ENCODE data around the gene IPO13. TPM values are rescaled to one million over a fixed set of nuclear protein-coding genes. Genes with fewer than 3 reads are reported as not detected.
A peak's percentile ranks its signal among the peaks of the same experiment; 100 is the strongest.

Gene IPO13
- total RNA-seq, 2 donors from 2014 or later: 25.9 to 28.1 TPM

DNA sequence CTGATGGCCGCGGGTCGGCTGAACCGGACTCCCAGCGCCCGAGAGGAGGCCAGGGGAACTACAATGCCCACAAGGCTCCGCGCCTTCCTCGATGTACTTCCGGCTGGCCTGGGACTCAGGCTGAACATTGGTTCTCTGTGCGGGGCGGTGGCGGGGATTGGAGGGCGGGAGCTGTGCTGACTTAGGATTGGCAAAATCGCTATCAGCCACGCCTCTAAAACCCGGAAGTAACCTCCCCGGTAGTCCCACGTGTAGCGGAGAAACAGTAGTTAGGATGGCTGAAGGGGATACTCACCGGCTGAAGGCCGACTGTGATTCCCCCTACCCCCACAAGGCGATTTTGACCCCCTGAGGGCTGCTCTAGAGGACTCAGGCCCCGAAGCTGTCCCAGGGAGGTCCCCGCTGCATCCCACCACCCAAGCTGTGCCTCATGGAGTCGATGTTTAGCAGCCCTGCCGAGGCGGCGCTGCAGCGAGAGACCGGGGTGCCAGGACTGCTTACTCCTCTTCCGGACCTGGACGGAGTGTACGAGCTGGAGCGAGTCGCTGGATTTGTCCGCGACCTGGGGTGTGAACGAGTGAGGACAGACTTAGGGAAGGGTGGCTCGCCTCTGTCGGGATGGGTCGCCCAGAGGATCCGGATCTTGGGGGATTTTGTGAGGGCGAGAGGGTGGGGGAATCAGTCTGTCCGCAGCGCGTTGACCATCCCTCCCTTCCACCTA lies 23.2 kb downstream of the IPO13 start, which contains the start of gene DPH2:
TSS of gene DPH2 (plus strand) at position 265 of the 721 bp plus-strand sequence. CDS start at position 431, 166 bp downstream.
- Histone ChIP-seq H3K27me3 (no peaks in the 10 kb centered on the region), H3K9me3 (no peaks in the 10 kb centered on the region), H3K36me3 (peaks cover 6% of the 10 kb centered on the region), H3K4me1 (peaks cover 0 to 26% of the 10 kb centered on the region in 2 donors), H3K27ac (peak within 1 kb of the TSS in 1 of 2 donors; percentile 15), H3K4me3 (peak within 1 kb of the TSS; percentile 69 to 86)
- DNase-seq (ENCODE audit: low spot score): peak; percentile 98
- TF ChIP-seq, protein P1, sequence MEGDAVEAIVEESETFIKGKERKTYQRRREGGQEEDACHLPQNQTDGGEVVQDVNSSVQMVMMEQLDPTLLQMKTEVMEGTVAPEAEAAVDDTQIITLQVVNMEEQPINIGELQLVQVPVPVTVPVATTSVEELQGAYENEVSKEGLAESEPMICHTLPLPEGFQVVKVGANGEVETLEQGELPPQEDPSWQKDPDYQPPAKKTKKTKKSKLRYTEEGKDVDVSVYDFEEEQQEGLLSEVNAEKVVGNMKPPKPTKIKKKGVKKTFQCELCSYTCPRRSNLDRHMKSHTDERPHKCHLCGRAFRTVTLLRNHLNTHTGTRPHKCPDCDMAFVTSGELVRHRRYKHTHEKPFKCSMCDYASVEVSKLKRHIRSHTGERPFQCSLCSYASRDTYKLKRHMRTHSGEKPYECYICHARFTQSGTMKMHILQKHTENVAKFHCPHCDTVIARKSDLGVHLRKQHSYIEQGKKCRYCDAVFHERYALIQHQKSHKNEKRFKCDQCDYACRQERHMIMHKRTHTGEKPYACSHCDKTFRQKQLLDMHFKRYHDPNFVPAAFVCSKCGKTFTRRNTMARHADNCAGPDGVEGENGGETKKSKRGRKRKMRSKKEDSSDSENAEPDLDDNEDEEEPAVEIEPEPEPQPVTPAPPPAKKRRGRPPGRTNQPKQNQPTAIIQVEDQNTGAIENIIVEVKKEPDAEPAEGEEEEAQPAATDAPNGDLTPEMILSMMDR (IDR thresholded peaks at IDR 0.05): peak in 1 of 2 donors; percentile 40

DNA sequence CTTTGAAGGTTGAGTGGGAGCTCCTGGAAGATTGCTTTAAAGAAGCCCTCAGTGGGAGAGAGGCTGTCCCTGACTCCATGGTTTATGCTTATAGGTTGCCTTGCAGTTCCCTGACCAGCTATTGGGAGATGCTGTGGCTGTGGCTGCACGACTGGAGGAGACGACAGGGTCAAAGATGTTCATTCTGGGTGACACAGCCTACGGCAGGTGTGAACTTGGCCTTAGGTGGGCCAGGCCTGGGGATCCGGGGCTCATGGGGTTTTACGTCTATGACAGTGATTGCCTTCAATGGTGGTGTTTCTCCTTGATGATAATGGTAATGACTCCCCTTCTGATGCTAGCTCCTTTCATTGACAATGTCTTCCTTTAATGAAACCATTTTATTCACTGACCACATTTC lies 23.8 kb downstream of the IPO13 start:
- TF ChIP-seq, protein P1 (IDR thresholded peaks at IDR 0.05): no peak
- peak overlapping the region; percentile 69 to 86 for H3K4me3 ChIP-seq
- no peak overlapping the region for H3K27ac ChIP-seq

DNA sequence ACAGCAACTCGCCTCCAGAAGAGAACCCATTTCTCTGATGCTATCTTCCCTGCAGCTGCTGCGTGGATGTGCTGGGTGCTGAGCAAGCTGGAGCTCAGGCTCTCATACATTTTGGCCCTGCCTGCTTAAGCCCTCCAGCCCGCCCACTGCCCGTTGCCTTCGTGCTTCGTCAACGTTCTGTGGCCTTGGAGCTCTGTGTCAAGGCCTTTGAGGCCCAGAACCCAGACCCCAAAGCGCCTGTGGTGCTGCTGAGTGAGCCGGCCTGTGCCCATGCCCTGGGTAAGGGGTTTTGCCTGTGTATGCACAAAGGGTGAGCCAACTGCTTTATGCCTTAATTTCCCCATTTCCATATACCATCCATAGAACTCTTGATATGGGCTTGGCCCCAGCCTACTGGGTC lies 24.2 kb downstream of the IPO13 start:
- H3K4me3 ChIP-seq: peak overlapping the region in 1 of 2 donors; percentile 69
- H3K27ac ChIP-seq: no peak overlapping the region
- H3K36me3 ChIP-seq: peaks cover 6% of the 10 kb centered on the region
- H3K27me3 ChIP-seq: no peaks in the 10 kb centered on the region
- DNase-seq (ENCODE audit: low spot score): no peak
- H3K9me3 ChIP-seq: no peaks in the 10 kb centered on the region
- TF ChIP-seq, protein P1 (IDR thresholded peaks at IDR 0.05): no peak
- peaks cover under 1 to 31% of the 10 kb centered on the region in 2 donors for H3K4me1 ChIP-seq

More for the DNA sequence above, 23.8 kb downstream of the IPO13 start:
- DNase-seq (ENCODE audit: low spot score): no peak
- Histone ChIP-seq H3K36me3 (peaks cover 6% of the 10 kb centered on the region), H3K27me3 (no peaks in the 10 kb centered on the region), H3K9me3 (no peaks in the 10 kb centered on the region), H3K4me1 (peaks cover 0 to 27% of the 10 kb centered on the region in 2 donors)

DNA sequence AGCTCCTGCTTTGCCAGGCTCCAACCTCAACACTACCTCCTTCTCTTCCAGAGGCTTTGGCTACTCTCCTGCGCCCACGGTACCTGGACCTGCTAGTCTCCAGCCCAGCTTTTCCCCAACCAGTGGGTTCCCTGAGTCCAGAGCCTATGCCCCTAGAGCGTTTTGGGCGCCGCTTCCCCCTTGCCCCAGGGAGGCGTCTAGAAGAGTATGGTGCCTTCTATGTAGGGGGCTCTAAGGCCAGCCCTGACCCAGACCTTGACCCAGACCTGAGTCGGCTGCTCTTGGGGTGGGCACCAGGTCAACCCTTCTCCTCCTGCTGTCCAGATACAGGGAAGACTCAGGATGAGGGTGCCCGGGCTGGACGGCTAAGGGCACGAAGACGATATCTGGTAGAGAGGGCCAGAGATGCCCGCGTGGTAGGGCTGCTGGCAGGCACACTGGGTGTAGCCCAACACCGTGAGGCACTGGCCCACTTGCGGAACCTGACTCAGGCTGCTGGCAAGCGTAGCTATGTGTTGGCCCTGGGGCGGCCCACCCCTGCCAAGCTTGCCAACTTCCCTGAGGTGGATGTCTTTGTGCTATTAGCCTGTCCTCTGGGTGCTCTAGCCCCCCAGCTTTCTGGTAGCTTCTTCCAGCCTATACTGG lies 24.7 kb downstream of the IPO13 start:
- peaks cover 10% of the 10 kb centered on the region for H3K36me3 ChIP-seq
- no peak overlapping the region for H3K4me3 ChIP-seq
- no peak for DNase-seq (ENCODE audit: low spot score)
- no peak overlapping the region for H3K27ac ChIP-seq
- no peaks in the 10 kb centered on the region for H3K9me3 ChIP-seq
- no peaks in the 10 kb centered on the region for H3K27me3 ChIP-seq
- TF ChIP-seq, protein P1 (IDR thresholded peaks at IDR 0.05): no peak
- peaks cover 3 to 37% of the 10 kb centered on the region in 2 donors for H3K4me1 ChIP-seq

- H3K27ac ChIP-seq: peak overlapping the region; percentile 95 to 97
- no peak for DNase-seq (ENCODE audit: low spot score)
- H3K27me3 ChIP-seq: no peaks in the 10 kb centered on the region
- H3K9me3 ChIP-seq: no peaks in the 10 kb centered on the region
- peaks cover 3 to 57% of the 10 kb centered on the region in 2 donors for H3K4me1 ChIP-seq
- TF ChIP-seq, protein P1 (IDR thresholded peaks at IDR 0.05): no peak
- H3K36me3 ChIP-seq: peaks cover 28% of the 10 kb centered on the region
- H3K4me3 ChIP-seq: peak overlapping the region; percentile 96
These were observed 27.3 kb downstream of the IPO13 start for GRCh38 chr1:43973981-43974442.

Measured in right atrium auricular region (tissue), 2 donors.